Activated CD8-positive, alpha-beta memory T cell treated with anti-CD3 and anti-CD28 coated beads, Interleukin-2, amount 50 U/mL, for 24 hours (primary cell): Measurements from ENCODE around the gene TMEM187.
"Not testable (repeated sequence)": the region's sequence is repeated elsewhere in the genome, so short reads cannot be mapped to it uniquely, and the experiment has no call there.

Source experiments
- DNase-seq: peaks from one replicate; pipeline ENCODE4 v3.0.0-alpha.2; 2020; ENCODE audit errors: extremely low read depth

TMEM187 gene

GRCh38 chrX:153971450-153972367 lies 845 bp upstream of the TMEM187 start, which contains the start of gene HCFC1:
HCFC1 (minus strand) TSS chrX:153971818; CDS start chrX:153970840, 978 bp downstream.
- no peak for DNase-seq

GRCh38 chrX:153973127-153974002 lies 811 bp downstream of the TMEM187 start:
- DNase-seq = no peak

- DNase-seq = no peak
Measured at GRCh38 chrX:153974003-153974725, 1.6 kb downstream of the TMEM187 start.

GRCh38 chrX:153974726-153975286 lies 2.3 kb downstream of the TMEM187 start:
- DNase-seq = no peak

- DNase-seq = not testable (repeated sequence)
Measured at GRCh38 chrX:153980394-153980793, 7.8 kb downstream of the TMEM187 start.

- DNase-seq = no peak
Measured at GRCh38 chrX:153981231-153981630, 8.7 kb downstream of the TMEM187 start.

GRCh38 chrX:153981771-153982533 lies 9.4 kb downstream of the TMEM187 start:
- DNase-seq = no peak

- DNase-seq = no peak
Measured at GRCh38 chrX:153983321-153983801, 10.8 kb downstream of the TMEM187 start.

- no peak for DNase-seq
Measured at GRCh38 chrX:153984351-153985178, 12.0 kb downstream of the TMEM187 start.

GRCh38 chrX:153988493-153988892 lies 15.9 kb downstream of the TMEM187 start:
- no peak for DNase-seq

- no peak for DNase-seq
Measured at GRCh38 chrX:153989973-153990655, 17.6 kb downstream of the TMEM187 start.

GRCh38 chrX:153991013-153991580 lies 18.5 kb downstream of the TMEM187 start:
- no peak for DNase-seq

GRCh38 chrX:153992180-153992579 lies 19.6 kb downstream of the TMEM187 start:
- DNase-seq = no peak

- DNase-seq = no peak
Measured at GRCh38 chrX:153993079-153993478, 20.5 kb downstream of the TMEM187 start.

- no peak for DNase-seq
Measured at GRCh38 chrX:153993978-153994377, 21.4 kb downstream of the TMEM187 start.

GRCh38 chrX:153994398-153994797 lies 21.8 kb downstream of the TMEM187 start:
- not testable (repeated sequence) for DNase-seq

GRCh38 chrX:153995504-153995903 lies 22.9 kb downstream of the TMEM187 start:
- DNase-seq = no peak

GRCh38 chrX:153999359-154000037 lies 26.9 kb downstream of the TMEM187 start:
- no peak for DNase-seq
